ENCODE data around the gene MAPKAPK2. TPM values are rescaled to one million over a fixed set of nuclear protein-coding genes. Genes with fewer than 3 reads are reported as not detected.

MAPKAPK2 gene
- total and polyA plus RNA-seq, 10 donors: 42.2 to 129 (median 94.2) TPM

- H3K36me3 ChIP-seq: peaks cover 0 to 28% (median 0%) of the 10 kb centered on the region in 6 donors
- no peaks in the 10 kb centered on the region for H3K9me3 ChIP-seq
- TF ChIP-seq POLR2AphosphoS5 (IDR thresholded peaks at IDR 0.05) (no peak), POLR2A (IDR thresholded peaks at IDR 0.05) (no peak), CTCF (IDR thresholded peaks at IDR 0.05 in 8 of 11, conservative IDR thresholded peaks at IDR 0.05 in 3 of 11) (no peak)
- no peak for DNase-seq
- 42 to 75% (median 60%) methylated on average over 7 of the region's 7 CpGs for WGBS, 5 donors
- peak overlapping the region in 7 of 8 donors; percentile 34 to 84 (median 72) for H3K27ac ChIP-seq
- H3K4me3 ChIP-seq: no peak overlapping the region
- H3K27me3 ChIP-seq (replicated peaks in 1 of 7): no peaks in the 10 kb centered on the region
- intact Hi-C loops (cut with DNase I; ENCODE audit: low total_unique reads): no loop called here
- H3K4me1 ChIP-seq: peaks cover 37 to 100% (median 88%) of the 10 kb centered on the region in 6 donors
Measured at GRCh38 chr1:206699000-206699586, 14.4 kb downstream of the MAPKAPK2 start.

DNA sequence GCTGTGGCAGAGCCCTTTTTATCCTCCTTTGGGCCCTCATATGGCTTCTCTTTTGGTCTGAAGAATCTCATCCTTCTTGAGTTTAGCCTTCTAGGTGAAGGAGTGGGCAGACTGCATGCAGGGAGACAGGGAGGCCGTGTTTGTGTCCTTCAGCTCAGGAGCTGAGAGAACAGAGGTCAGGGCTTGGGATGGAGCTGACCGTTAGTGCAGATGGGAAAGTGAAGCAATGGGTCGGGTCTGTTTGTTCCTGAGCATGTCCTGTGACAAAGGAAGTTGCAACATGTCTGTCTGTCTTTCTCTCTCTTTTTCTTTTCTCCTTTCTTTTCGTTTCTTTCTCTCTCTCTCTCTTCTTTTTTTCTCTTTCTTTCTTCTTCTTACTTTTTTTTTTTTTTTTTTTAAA lies 14.9 kb downstream of the MAPKAPK2 start:
- peak overlapping the region in 7 of 8 donors; percentile 34 to 84 (median 72) for H3K27ac ChIP-seq
- H3K36me3 ChIP-seq: peaks cover 0 to 25% (median 0%) of the 10 kb centered on the region in 6 donors

DNA sequence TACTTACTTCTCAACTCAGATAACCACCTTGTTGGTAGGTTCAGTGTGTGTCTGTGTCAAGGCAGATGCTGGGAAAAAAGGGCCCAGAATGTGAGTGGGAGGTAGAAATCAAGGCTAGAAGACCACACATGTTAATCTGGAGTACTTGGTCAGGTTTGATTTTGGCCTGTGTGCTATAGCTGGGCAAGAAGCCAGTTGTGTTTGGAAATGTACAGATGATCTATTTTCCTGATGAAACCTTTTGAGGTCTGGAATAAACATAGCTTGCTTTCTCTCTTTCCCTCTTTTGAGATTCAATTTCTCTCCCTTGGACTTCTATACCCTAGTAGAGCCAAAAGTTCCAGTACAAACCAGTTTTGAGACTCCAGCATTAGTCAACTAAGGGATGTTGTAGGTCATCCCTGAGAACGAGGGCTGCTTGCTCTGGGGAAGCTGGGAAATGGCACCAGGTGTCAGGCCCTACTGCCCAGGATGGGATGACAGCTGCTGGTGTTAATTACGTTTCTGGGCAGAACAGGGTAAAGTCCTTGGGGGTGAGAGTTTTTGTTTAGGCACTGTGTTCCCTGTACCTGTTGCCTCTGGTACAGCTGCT lies 15.8 kb downstream of the MAPKAPK2 start:
- H3K27me3 ChIP-seq (replicated peaks in 1 of 7): no peaks in the 10 kb centered on the region
- intact Hi-C loops (cut with DNase I; ENCODE audit: low total_unique reads): no loop called here
- H3K4me3 ChIP-seq: no peak overlapping the region
- WGBS, 5 donors: 42 to 78% (median 57%) methylated on average over 1 to 2 of the region's 2 CpGs
- peaks cover 0 to 23% (median 0%) of the 10 kb centered on the region in 6 donors for H3K36me3 ChIP-seq
- TF ChIP-seq POLR2AphosphoS5 (IDR thresholded peaks at IDR 0.05) (no peak), POLR2A (IDR thresholded peaks at IDR 0.05) (no peak), CTCF (IDR thresholded peaks at IDR 0.05 in 8 of 11, conservative IDR thresholded peaks at IDR 0.05 in 3 of 11) (no peak)
- H3K4me1 ChIP-seq: peaks cover 46 to 100% (median 89%) of the 10 kb centered on the region in 6 donors
- H3K27ac ChIP-seq: peak overlapping the region in 6 of 8 donors; percentile 34 to 84 (median 74)
- H3K9me3 ChIP-seq: no peaks in the 10 kb centered on the region
- no peak for DNase-seq

More for the DNA sequence above, 14.9 kb downstream of the MAPKAPK2 start:
- no peak for DNase-seq
- peaks cover 42 to 100% (median 88%) of the 10 kb centered on the region in 6 donors for H3K4me1 ChIP-seq
- no peaks in the 10 kb centered on the region for H3K27me3 ChIP-seq (replicated peaks in 1 of 7)
- no peaks in the 10 kb centered on the region for H3K9me3 ChIP-seq
- TF ChIP-seq POLR2AphosphoS5 (IDR thresholded peaks at IDR 0.05) (peak in 1 of 3 donors; percentile 46), POLR2A (IDR thresholded peaks at IDR 0.05) (no peak)
- 11 to 32% (median 18%) methylated on average over 4 of the region's 4 CpGs for WGBS, 5 donors
- no peak overlapping the region for H3K4me3 ChIP-seq
- intact Hi-C loops (cut with DNase I; ENCODE audit: low total_unique reads): no loop called here

GRCh38 chr1:206702260-206702659 lies 17.6 kb downstream of the MAPKAPK2 start:
- H3K27ac ChIP-seq: peak overlapping the region in 1 of 8 donors; percentile 48
- DNase-seq: no peak
- TF ChIP-seq POLR2A (IDR thresholded peaks at IDR 0.05) (no peak), POLR2AphosphoS5 (IDR thresholded peaks at IDR 0.05) (no peak), CTCF (IDR thresholded peaks at IDR 0.05 in 8 of 11, conservative IDR thresholded peaks at IDR 0.05 in 3 of 11) (no peak)
- H3K27me3 ChIP-seq (replicated peaks in 1 of 7): no peaks in the 10 kb centered on the region
- H3K9me3 ChIP-seq: no peaks in the 10 kb centered on the region
- peaks cover 56 to 100% (median 90%) of the 10 kb centered on the region in 6 donors for H3K4me1 ChIP-seq
- intact Hi-C loops (cut with DNase I; ENCODE audit: low total_unique reads): no loop called here
- no peak overlapping the region for H3K4me3 ChIP-seq
- peaks cover 0 to 10% (median 0%) of the 10 kb centered on the region in 6 donors for H3K36me3 ChIP-seq
- 90 to 92% (median 91%) methylated on average over 7 of the region's 7 CpGs for WGBS, 5 donors

Measured in spleen (tissue), 11 donors.